C4-2B (cell line): ENCODE results near the gene ZER1.
"Not testable (repeated sequence)": the region's sequence is repeated elsewhere in the genome, so short reads cannot be mapped to it uniquely, and the experiment has no call there.

Experiments used
- H3K27ac ChIP-seq: fragments of 450-650 bp; 2 replicates; pipeline ENCODE4 v1.5.1; 2017
- CTCF ChIP-seq: fragments of 450-650 bp; conservative IDR thresholded peaks from 2 replicates; pipeline ENCODE4 v1.5.1; 2017; ENCODE audit warnings: mild to moderate bottlenecking
- ZFX ChIP-seq: fragments of 450-650 bp; IDR thresholded peaks from 2 replicates; pipeline ENCODE4 v1.6.1; 2017

The ZER1 gene

GRCh38 chr9:128696923-128697707 lies 74.6 kb downstream of the ZER1 start:
- TF ChIP-seq ZFX: no peak
- TF ChIP-seq CTCF: no peak
- no peak overlapping the region for H3K27ac ChIP-seq

GRCh38 chr9:128694344-128694743 lies 77.4 kb downstream of the ZER1 start:
- TF ChIP-seq ZFX: no peak
- TF ChIP-seq CTCF: no peak
- H3K27ac ChIP-seq: no peak overlapping the region

GRCh38 chr9:128693738-128694137 lies 78.0 kb downstream of the ZER1 start:
- H3K27ac ChIP-seq: not testable (repeated sequence)

GRCh38 chr9:128690684-128691034 lies 81.1 kb downstream of the ZER1 start:
- H3K27ac ChIP-seq: peak overlapping the region; percentile 93
- no peak for TF ChIP-seq ZFX
- TF ChIP-seq CTCF: no peak

GRCh38 chr9:128689820-128690683 lies 81.7 kb downstream of the ZER1 start:
- H3K27ac ChIP-seq: peak overlapping the region; percentile 93
- peak; percentile 51 for TF ChIP-seq ZFX
- TF ChIP-seq CTCF: no peak

GRCh38 chr9:128689293-128689774 lies 82.4 kb downstream of the ZER1 start:
- H3K27ac ChIP-seq: peak overlapping the region; percentile 93
- TF ChIP-seq CTCF (no peak), ZFX (no peak)

- TF ChIP-seq CTCF: no peak
- no peak for TF ChIP-seq ZFX
- peak within 1 kb of the TSS; percentile 93 for H3K27ac ChIP-seq
Observed at GRCh38 chr9:128688501-128689292, 83.0 kb downstream of the ZER1 start, which contains the start of gene SET. Gene SET, plus strand, starts transcription at chr9:128689222. Its CDS starts 361 bp downstream, at chr9:128689583.
